NCI-H2081 treated with DMSO at 0.1 percent for 48 hours (cell line): ENCODE results near the gene NR1I2.

Experiments
- DNase-seq: peaks from one replicate; lab custom pipeline; 2025; lab: John Stamatoyannopoulos, UW

NR1I2 gene

GRCh38 chr3:119781330-119782198 is at the start of gene NR1I2:
Gene NR1I2 (plus strand): TSS chr3:119782101.
- no peak for DNase-seq

GRCh38 chr3:119733812-119734211 is 48.1 kb upstream of the NR1I2 start:
- no peak for DNase-seq

GRCh38 chr3:119738741-119739140 is 43.2 kb upstream of the NR1I2 start:
- DNase-seq = no peak

GRCh38 chr3:119741657-119742590 is 40.0 kb upstream of the NR1I2 start:
- DNase-seq = no peak

GRCh38 chr3:119743921-119744320 is 38.0 kb upstream of the NR1I2 start:
- no peak for DNase-seq

GRCh38 chr3:119745942-119746341 is 36.0 kb upstream of the NR1I2 start:
- no peak for DNase-seq

GRCh38 chr3:119746423-119746822 is 35.5 kb upstream of the NR1I2 start:
- no peak for DNase-seq

GRCh38 chr3:119747357-119747756 is 34.5 kb upstream of the NR1I2 start:
- DNase-seq = no peak

- no peak for DNase-seq
Observed at GRCh38 chr3:119748991-119749390, 32.9 kb upstream of the NR1I2 start.

- no peak for DNase-seq
Observed at GRCh38 chr3:119751423-119751822, 30.5 kb upstream of the NR1I2 start.

GRCh38 chr3:119759962-119760361 is 21.9 kb upstream of the NR1I2 start:
- DNase-seq = no peak

- DNase-seq = no peak
Observed at GRCh38 chr3:119762876-119763275, 19.0 kb upstream of the NR1I2 start.

GRCh38 chr3:119763466-119763865 is 18.4 kb upstream of the NR1I2 start:
- DNase-seq = no peak

- DNase-seq = no peak
Observed at GRCh38 chr3:119765239-119765638, 16.7 kb upstream of the NR1I2 start.

GRCh38 chr3:119767936-119768601 is 13.8 kb upstream of the NR1I2 start:
- DNase-seq = no peak

GRCh38 chr3:119768668-119769393 is 13.1 kb upstream of the NR1I2 start:
- DNase-seq = no peak

- no peak for DNase-seq
Observed at GRCh38 chr3:119769394-119770149, 12.3 kb upstream of the NR1I2 start.

GRCh38 chr3:119774444-119774843 is 7.5 kb upstream of the NR1I2 start:
- DNase-seq = no peak

- no peak for DNase-seq
Observed at GRCh38 chr3:119776304-119776703, 5.6 kb upstream of the NR1I2 start.

- no peak for DNase-seq
Observed at GRCh38 chr3:119778176-119778575, 3.7 kb upstream of the NR1I2 start.

- DNase-seq = no peak
Observed at GRCh38 chr3:119778811-119779210, 3.1 kb upstream of the NR1I2 start.
